Eye (tissue), 1 donor: Measurements from ENCODE around the gene SPI1.
"Not testable (repeated sequence)": the region's sequence is repeated elsewhere in the genome, so short reads cannot be mapped to it uniquely, and the experiment has no call there.

Experiments used
- DNase-seq: peaks from one replicate; pipeline ENCODE4 v3.0.0-alpha.2; 2015

SPI1 gene

GRCh38 chr11:47337229-47337924, 41.0 kb downstream of the SPI1 start:
- no peak for DNase-seq

- no peak for DNase-seq
These were observed 41.8 kb downstream of the SPI1 start for GRCh38 chr11:47336595-47336994.

GRCh38 chr11:47335733-47336132, 42.6 kb downstream of the SPI1 start:
- DNase-seq: no peak

- not testable (repeated sequence) for DNase-seq
These were observed 43.5 kb downstream of the SPI1 start for GRCh38 chr11:47334699-47335411.

GRCh38 chr11:47333886-47334443, 44.4 kb downstream of the SPI1 start:
- DNase-seq: no peak

GRCh38 chr11:47333526-47333845, 44.9 kb downstream of the SPI1 start:
- DNase-seq: no peak

- no peak for DNase-seq
These were observed 45.4 kb downstream of the SPI1 start for GRCh38 chr11:47332791-47333525.

GRCh38 chr11:47332303-47332711, 46.0 kb downstream of the SPI1 start:
- DNase-seq: no peak

GRCh38 chr11:47331454-47332302, 46.7 kb downstream of the SPI1 start:
- no peak for DNase-seq

GRCh38 chr11:47329987-47330931, 48.1 kb downstream of the SPI1 start:
- peak; percentile 65 for DNase-seq

- DNase-seq: peak; percentile 28
These were observed 48.8 kb downstream of the SPI1 start for GRCh38 chr11:47329431-47329986.

GRCh38 chr11:47328449-47329390, 49.6 kb downstream of the SPI1 start:
- DNase-seq: peak; percentile 5

- DNase-seq: no peak
These were observed 50.4 kb downstream of the SPI1 start for GRCh38 chr11:47327949-47328348.

GRCh38 chr11:47327025-47327424, 51.3 kb downstream of the SPI1 start:
- DNase-seq: no peak

GRCh38 chr11:47326198-47326597, 52.1 kb downstream of the SPI1 start:
- no peak for DNase-seq

GRCh38 chr11:47325271-47326041, 52.9 kb downstream of the SPI1 start:
- no peak for DNase-seq

- DNase-seq: no peak
These were observed 53.8 kb downstream of the SPI1 start for GRCh38 chr11:47324520-47324919.

- DNase-seq: no peak
These were observed 60.2 kb downstream of the SPI1 start for GRCh38 chr11:47318166-47318565.
